WTC11 (cell line): ENCODE measurements around the gene CGNL1. TPM values are rescaled to one million over a fixed set of nuclear protein-coding genes. Genes with fewer than 3 reads are reported as not detected.

Source experiments
- ATAC-seq: fragments of 200-7000 bp; cut with Tn5 transposase; 2 replicates; pipeline ENCODE4 v1.10.0; 2021; ENCODE audit warnings: mild to moderate bottlenecking, moderate library complexity
- CTCF ChIA-PET: fragments of 300-600 bp; sonication (Branson Sonifier 250); formaldehyde crosslinking; loops from one replicate; lab custom pipeline; 2021; ENCODE audit warnings: antibody characterized with exemption; lab: Charles Lee
- POLR2A ChIA-PET: fragments of 350-600 bp; sonication (Branson Sonifier 250); formaldehyde crosslinking; loops from one replicate; lab custom pipeline; 2021; ENCODE audit warnings: antibody characterized with exemption; lab: Charles Lee
- DNase-seq: peaks from one replicate; pipeline ENCODE4 v3.0.0; 2021; ENCODE audit warnings: low spot score
- H3K27ac Mint-ChIP-seq: 2 replicates; pipeline ENCODE4 v1.8.0; 2021; ENCODE audit warnings: mixed read lengths
- H3K27me3 Mint-ChIP-seq: 2 replicates; pipeline ENCODE4 v1.8.0; 2021; ENCODE audit warnings: low read depth, mild to moderate bottlenecking, moderate library complexity, mixed read lengths
- H3K36me3 Mint-ChIP-seq: 2 replicates; pipeline ENCODE4 v1.8.0; 2021; ENCODE audit warnings: mixed read lengths
- H3K4me1 Mint-ChIP-seq: 2 replicates; pipeline ENCODE4 v1.8.0; 2022; ENCODE audit warnings: mixed read lengths
- H3K4me3 Mint-ChIP-seq: 2 replicates; pipeline ENCODE4 v1.8.0; 2021; ENCODE audit warnings: mild to moderate bottlenecking, moderate library complexity, mixed read lengths
- H3K9me3 Mint-ChIP-seq: 2 replicates; pipeline ENCODE4 v1.8.0; 2021; ENCODE audit warnings: mixed read lengths
- ARID4B ChIP-seq: sonication (generic); formaldehyde crosslinking; IDR thresholded peaks from 2 replicates; pipeline ENCODE4 v1.8.0; 2023; ENCODE audit warnings: missing genetic modification reagents, mild to moderate bottlenecking, borderline replicate concordance
- ATF6 ChIP-seq: sonication (generic); formaldehyde crosslinking; IDR thresholded peaks from 2 replicates; pipeline ENCODE4 v1.8.1; 2023; ENCODE audit warnings: mild to moderate bottlenecking, missing genetic modification reagents
- CREB1 ChIP-seq: sonication (generic); formaldehyde crosslinking; IDR thresholded peaks from 2 replicates; pipeline ENCODE4 v1.8.0; 2023; ENCODE audit warnings: mild to moderate bottlenecking, missing genetic modification reagents
- EMX1 ChIP-seq: fragments of 250-450 bp; sonication (Bioruptor Pico); IDR thresholded peaks from 2 replicates; pipeline ENCODE4 v1.8.0; 2021; ENCODE audit warnings: mild to moderate bottlenecking
- ERG ChIP-seq: fragments of 250-450 bp; sonication (Bioruptor Pico); IDR thresholded peaks from 2 replicates; pipeline ENCODE4 v1.8.0; 2021; ENCODE audit warnings: mild to moderate bottlenecking
- ETV6 ChIP-seq: sonication (generic); formaldehyde crosslinking; IDR thresholded peaks from 2 replicates; pipeline ENCODE4 v1.8.1; 2022; ENCODE audit warnings: mild to moderate bottlenecking, missing genetic modification reagents
- FOXK1 ChIP-seq: sonication (generic); formaldehyde crosslinking; IDR thresholded peaks from 2 replicates; pipeline ENCODE4 v1.8.0; 2022; ENCODE audit warnings: mild to moderate bottlenecking, moderate library complexity, missing genetic modification reagents
- GRHL2 ChIP-seq: fragments of 250-450 bp; sonication (Bioruptor Pico); IDR thresholded peaks from 2 replicates; pipeline ENCODE4 v1.8.0; 2022; ENCODE audit warnings: mild to moderate bottlenecking, moderate library complexity; ENCODE audit not compliant: insufficient replicate concordance, severe bottlenecking
- KAT7 ChIP-seq: sonication (generic); formaldehyde crosslinking; IDR thresholded peaks from 2 replicates; pipeline ENCODE4 v1.8.1; 2023; ENCODE audit warnings: missing genetic modification reagents, mild to moderate bottlenecking, borderline replicate concordance
- NFATC4 ChIP-seq: fragments of 250-450 bp; sonication (Bioruptor Pico); IDR thresholded peaks from 2 replicates; pipeline ENCODE4 v1.9.0; 2021; ENCODE audit warnings: mild to moderate bottlenecking
- OVOL2 ChIP-seq: fragments of 250-450 bp; sonication (Bioruptor Pico); IDR thresholded peaks from 2 replicates; pipeline ENCODE4 v1.9.0; 2021; ENCODE audit warnings: mild to moderate bottlenecking, borderline replicate concordance
- PRRX2 ChIP-seq: fragments of 250-450 bp; sonication (Bioruptor Pico); IDR thresholded peaks from 2 replicates; pipeline ENCODE4 v1.8.0; 2021; ENCODE audit warnings: mild to moderate bottlenecking
- ZNF219 ChIP-seq: sonication (generic); formaldehyde crosslinking; IDR thresholded peaks from 2 replicates; pipeline ENCODE4 v1.8.0; 2023; ENCODE audit warnings: missing genetic modification reagents, mild to moderate bottlenecking, borderline replicate concordance
- total RNA-seq: library from RNA; stranded (reverse); gene quantifications from 3 replicates; pipeline ENCODE4 v1.2.3, GENCODE V29; 2021
- TF ChIP-seq, protein P1 (sequence below): fragments of 200-600 bp; IDR thresholded peaks from 2 replicates; pipeline ENCODE4 v1.8.0; 2022; ENCODE audit warnings: antibody characterized with exemption
- TF ChIP-seq, protein P2 (sequence below): fragments of 250-450 bp; sonication (Bioruptor Pico); conservative IDR thresholded peaks from 2 replicates; pipeline ENCODE4 v1.9.0; 2021; ENCODE audit warnings: mild to moderate bottlenecking
- TF ChIP-seq, protein P3 (sequence below): sonication (generic); formaldehyde crosslinking; IDR thresholded peaks from 2 replicates; pipeline ENCODE4 v1.8.0; 2022; ENCODE audit warnings: mild to moderate bottlenecking, missing genetic modification reagents

The CGNL1 gene
- total RNA-seq, 1 experiment from 2014 or later = 57.3 TPM

- Mint-ChIP-seq H3K27ac (peak overlapping the region; percentile 4; the same call in 1 of the 2 replicates), H3K27me3 (no peaks in the 10 kb centered on the region), H3K9me3 (no peaks in the 10 kb centered on the region), H3K36me3 (peaks cover 62% of the 10 kb centered on the region), H3K4me1 (peaks cover 29% of the 10 kb centered on the region), H3K4me3 (no peak overlapping the region)
- CTCF ChIA-PET = interaction anchor here (1.1 to 2.3 kb wide), 3 partner anchors 8 to 209 kb away, joined by 4 to 12 read pairs (median 5); no protein-coding TSS in a partner anchor
- TF ChIP-seq ETV6 (CRISPR knock-in tag) (no peak), ARID4B (CRISPR knock-in tag) (no peak), EMX1 (CRISPR knock-in tag) (no peak), CREB1 (CRISPR knock-in tag) (no peak), ERG (no peak), ZNF219 (CRISPR knock-in tag) (no peak), PRRX2 (no peak), GRHL2 (CRISPR knock-in tag) (no peak), ATF6 (CRISPR knock-in tag) (no peak)
- TF ChIP-seq, protein P1, sequence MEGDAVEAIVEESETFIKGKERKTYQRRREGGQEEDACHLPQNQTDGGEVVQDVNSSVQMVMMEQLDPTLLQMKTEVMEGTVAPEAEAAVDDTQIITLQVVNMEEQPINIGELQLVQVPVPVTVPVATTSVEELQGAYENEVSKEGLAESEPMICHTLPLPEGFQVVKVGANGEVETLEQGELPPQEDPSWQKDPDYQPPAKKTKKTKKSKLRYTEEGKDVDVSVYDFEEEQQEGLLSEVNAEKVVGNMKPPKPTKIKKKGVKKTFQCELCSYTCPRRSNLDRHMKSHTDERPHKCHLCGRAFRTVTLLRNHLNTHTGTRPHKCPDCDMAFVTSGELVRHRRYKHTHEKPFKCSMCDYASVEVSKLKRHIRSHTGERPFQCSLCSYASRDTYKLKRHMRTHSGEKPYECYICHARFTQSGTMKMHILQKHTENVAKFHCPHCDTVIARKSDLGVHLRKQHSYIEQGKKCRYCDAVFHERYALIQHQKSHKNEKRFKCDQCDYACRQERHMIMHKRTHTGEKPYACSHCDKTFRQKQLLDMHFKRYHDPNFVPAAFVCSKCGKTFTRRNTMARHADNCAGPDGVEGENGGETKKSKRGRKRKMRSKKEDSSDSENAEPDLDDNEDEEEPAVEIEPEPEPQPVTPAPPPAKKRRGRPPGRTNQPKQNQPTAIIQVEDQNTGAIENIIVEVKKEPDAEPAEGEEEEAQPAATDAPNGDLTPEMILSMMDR = no peak
- no peak for DNase-seq
- ATAC-seq = no peak
- POLR2A ChIA-PET = no interaction called here
Measured at GRCh38 chr15:57549935-57550334, 173.6 kb downstream of the CGNL1 start.

DNA sequence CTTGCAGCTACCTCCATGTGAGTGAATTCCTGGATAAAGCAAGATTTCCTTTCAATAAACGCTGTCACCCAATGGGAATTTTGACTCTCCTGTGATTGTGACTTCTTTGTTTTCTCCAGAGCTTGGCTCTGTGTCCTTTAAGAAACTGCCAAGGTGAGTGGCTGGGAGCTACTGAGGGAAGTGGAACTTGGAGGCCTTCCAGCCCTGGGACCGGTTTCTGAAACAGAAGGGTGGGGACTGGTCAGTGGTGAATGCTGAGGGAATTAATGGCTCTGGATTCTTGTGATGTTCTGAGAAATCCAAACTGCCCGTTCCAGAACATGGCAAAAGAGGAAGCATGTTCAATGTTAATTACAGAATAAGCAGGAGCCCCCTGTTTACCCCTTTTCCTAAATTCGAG, 174.3 kb downstream of the CGNL1 start:
- Mint-ChIP-seq H3K9me3 (no peaks in the 10 kb centered on the region), H3K27me3 (no peaks in the 10 kb centered on the region), H3K27ac (0 out of 2 replicates have a peak overlapping the region, but pooled peaks have one; percentile 96), H3K4me1 (peaks cover 33% of the 10 kb centered on the region), H3K4me3 (no peak overlapping the region), H3K36me3 (peaks cover 56% of the 10 kb centered on the region)
- no peak for ATAC-seq
- DNase-seq = no peak
- CTCF ChIA-PET = interaction anchor here (1.1 to 2.3 kb wide), 4 partner anchors 9 to 210 kb away, joined by 4 to 12 read pairs (median 5); no protein-coding TSS in a partner anchor
- TF ChIP-seq, protein P2, sequence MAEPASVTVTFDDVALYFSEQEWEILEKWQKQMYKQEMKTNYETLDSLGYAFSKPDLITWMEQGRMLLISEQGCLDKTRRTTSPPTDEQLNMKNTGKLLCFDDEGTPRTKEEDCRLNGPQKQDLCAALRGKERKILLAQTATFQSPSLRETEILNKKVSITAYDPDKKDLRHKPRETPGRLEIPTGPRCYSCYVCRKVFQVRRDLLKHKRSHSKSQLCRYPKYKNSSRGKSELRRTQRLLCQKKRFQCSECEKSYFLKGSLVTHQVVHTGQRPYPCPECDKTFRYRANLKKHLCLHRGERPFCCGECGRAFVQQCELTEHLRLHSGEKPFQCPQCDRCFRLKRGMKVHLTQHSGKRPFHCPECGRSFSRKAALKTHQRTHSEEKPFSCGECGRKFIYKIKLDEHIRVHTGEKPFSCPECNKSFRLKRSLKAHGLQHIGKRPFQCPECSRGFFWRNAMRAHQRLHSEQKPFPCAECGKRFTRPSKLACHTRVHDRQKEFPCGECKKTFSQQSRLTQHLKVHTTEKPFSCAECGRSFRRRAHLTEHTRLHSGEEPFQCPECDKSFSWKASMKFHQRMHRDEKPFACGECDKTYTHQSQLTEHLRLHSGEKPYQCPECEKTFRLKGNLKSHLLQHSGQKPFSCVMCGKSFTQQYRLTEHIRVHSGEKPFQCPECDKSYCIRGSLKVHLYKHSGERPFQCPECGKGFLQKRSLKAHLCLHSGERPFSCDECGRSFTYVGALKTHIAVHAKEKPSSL (CRISPR knock-in tag) = no peak
- TF ChIP-seq OVOL2 (CRISPR knock-in tag) = no peak
- TF ChIP-seq NFATC4 (CRISPR knock-in tag) = no peak
- TF ChIP-seq KAT7 (CRISPR knock-in tag) = no peak
- no peak for TF ChIP-seq FOXK1 (CRISPR knock-in tag)
- TF ChIP-seq, protein P3, sequence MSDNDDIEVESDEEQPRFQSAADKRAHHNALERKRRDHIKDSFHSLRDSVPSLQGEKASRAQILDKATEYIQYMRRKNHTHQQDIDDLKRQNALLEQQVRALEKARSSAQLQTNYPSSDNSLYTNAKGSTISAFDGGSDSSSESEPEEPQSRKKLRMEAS = no peak
- TF ChIP-seq PRRX2 = no peak
- POLR2A ChIA-PET = no interaction called here
